GM21786 (cell line): ENCODE results near the gene KRTAP9-8.
"Not testable (repeated sequence)": the region's sequence is repeated elsewhere in the genome, so short reads cannot be mapped to it uniquely, and the experiment has no call there.

Source experiments
- ATAC-seq: cut with Tn5 transposase; IDR thresholded peaks from one replicate; pipeline ENCODE4 v1.9.1; 2021; ENCODE audit not compliant: unreplicated experiment

The KRTAP9-8 gene

GRCh38 chr17:41255381-41256290, 17.8 kb downstream of the KRTAP9-8 start, which contains the start of gene KRTAP9-9:
Gene KRTAP9-9, plus strand, starts transcription at chr17:41255384.
- ATAC-seq: not testable (repeated sequence)

GRCh38 chr17:41256291-41256685, 18.5 kb downstream of the KRTAP9-8 start:
- no peak for ATAC-seq

- no peak for ATAC-seq
These were observed 20.6 kb downstream of the KRTAP9-8 start for GRCh38 chr17:41258406-41258805.

GRCh38 chr17:41263212-41263611, 25.4 kb downstream of the KRTAP9-8 start:
- no peak for ATAC-seq

- no peak for ATAC-seq
These were observed 26.8 kb downstream of the KRTAP9-8 start for GRCh38 chr17:41264599-41264998.

- ATAC-seq: no peak
These were observed 27.3 kb downstream of the KRTAP9-8 start, which contains the start of gene KRTAP9-6 for GRCh38 chr17:41265078-41265477. Gene KRTAP9-6, plus strand, starts transcription at chr17:41265378. Its CDS starts 0 bp downstream, at chr17:41265378.

- no peak for ATAC-seq
These were observed 29.9 kb downstream of the KRTAP9-8 start for GRCh38 chr17:41267711-41268110.

GRCh38 chr17:41271323-41271722, 33.5 kb downstream of the KRTAP9-8 start:
- not testable (repeated sequence) for ATAC-seq

GRCh38 chr17:41271858-41272257, 34.1 kb downstream of the KRTAP9-8 start:
- no peak for ATAC-seq

- ATAC-seq: not testable (repeated sequence)
These were observed 37.9 kb downstream of the KRTAP9-8 start, which contains the start of gene KRTAP9-7 for GRCh38 chr17:41275648-41276190. Gene KRTAP9-7, plus strand, starts transcription at chr17:41275698. Its CDS starts 0 bp downstream, at chr17:41275698.

GRCh38 chr17:41278176-41278955, 40.6 kb downstream of the KRTAP9-8 start:
- ATAC-seq: no peak

- no peak for ATAC-seq
These were observed 46.2 kb downstream of the KRTAP9-8 start for GRCh38 chr17:41284043-41284442.

GRCh38 chr17:41284546-41284945, 46.7 kb downstream of the KRTAP9-8 start:
- no peak for ATAC-seq

- ATAC-seq: no peak
These were observed 49.3 kb downstream of the KRTAP9-8 start for GRCh38 chr17:41287050-41287449.
